Ascending aorta (tissue), 2 donors: ENCODE results near the gene PAOX. TPM values are rescaled to one million over a fixed set of nuclear protein-coding genes. Genes with fewer than 3 reads are reported as not detected.

Source experiments
- DNase-seq, 2 donors: peaks; one replicate each; pipeline ENCODE4 v3.0.0-alpha.2; 2019; ENCODE audit warnings: low spot score in 2 of 2
- H3K27ac ChIP-seq, 2 donors: fragments of 200-600 bp; sonication (generic); one replicate each; pipeline ENCODE4 v1.5.1; 2016 to 2017; ENCODE audit warnings: mild to moderate bottlenecking in 1 of 2
- H3K27me3 ChIP-seq: fragments of 200-600 bp; sonication (generic); one replicate; pipeline ENCODE4 v1.5.1; 2017
- H3K36me3 ChIP-seq, 2 donors: fragments of 200-600 bp; sonication (generic); one replicate each; pipeline ENCODE4 v1.5.1; 2016
- H3K4me1 ChIP-seq, 2 donors: fragments of 200-600 bp; sonication (generic); one replicate each; pipeline ENCODE4 v1.5.1; 2016 to 2017; ENCODE audit warnings: mild to moderate bottlenecking in 1 of 2
- H3K4me3 ChIP-seq, 2 donors: fragments of 200-600 bp; sonication (generic); one replicate each; pipeline ENCODE4 v1.5.1; 2016 to 2017; ENCODE audit warnings: mild to moderate bottlenecking in 1 of 2
- H3K9me3 ChIP-seq, 2 donors: fragments of 200-600 bp; sonication (generic); one replicate each; pipeline ENCODE4 v1.5.1; 2016
- CTCF ChIP-seq, 3 experiments: fragments of 200-600 bp in 2 of 3; fragments of 450-650 bp in 1 of 3; sonication (generic) in 2 of 3; IDR thresholded peaks; one replicate each; pipeline ENCODE4 v1.5.1; 2016 to 2019; ENCODE audit warnings: antibody characterized with exemption in 3 of 3, mild to moderate bottlenecking in 1 of 3, moderate library complexity in 1 of 3
- intact Hi-C: fragments of 100-400 bp; cut with DNase I; formaldehyde crosslinking; loops from one replicate; pipeline ENCODE4 v1.15.1; 2023
- total RNA-seq: library from RNA; depleted of rRNA; stranded (reverse); fragments of >200 nt; gene quantifications from one replicate; pipeline ENCODE4 v1.1.0, GENCODE V29; 2016

Gene PAOX
- total RNA-seq, 1 donor from 2014 or later = 1.4 TPM

GRCh38 chr10:133350283-133350949 is 28.6 kb upstream of the PAOX start:
- intact Hi-C loops = no loop called here
- no peak for DNase-seq
- Histone ChIP-seq H3K27me3 (no peaks in the 10 kb centered on the region), H3K9me3 (no peaks in the 10 kb centered on the region), H3K4me3 (no peak overlapping the region), H3K27ac (no peak overlapping the region), H3K4me1 (no peaks in the 10 kb centered on the region), H3K36me3 (no peaks in the 10 kb centered on the region)
- no peak for TF ChIP-seq CTCF (IDR thresholded peaks at IDR 0.05)

- intact Hi-C loops = no loop called here
- no peak overlapping the region for H3K27ac ChIP-seq
- H3K9me3 ChIP-seq = no peaks in the 10 kb centered on the region
- H3K36me3 ChIP-seq = no peaks in the 10 kb centered on the region
- no peak overlapping the region for H3K4me3 ChIP-seq
- H3K4me1 ChIP-seq = no peaks in the 10 kb centered on the region
- DNase-seq = no peak
- no peak for TF ChIP-seq CTCF (IDR thresholded peaks at IDR 0.05)
- H3K27me3 ChIP-seq = no peaks in the 10 kb centered on the region
Measured at GRCh38 chr10:133350950-133351329, 28.1 kb upstream of the PAOX start.

- no peak for DNase-seq
- intact Hi-C loops = no loop called here
- H3K27me3 ChIP-seq = no peaks in the 10 kb centered on the region
- no peak overlapping the region for H3K27ac ChIP-seq
- no peak for TF ChIP-seq CTCF (IDR thresholded peaks at IDR 0.05)
- H3K4me3 ChIP-seq = no peak overlapping the region
- H3K36me3 ChIP-seq = no peaks in the 10 kb centered on the region
- no peaks in the 10 kb centered on the region for H3K9me3 ChIP-seq
- peaks cover 1 to 3% of the 10 kb centered on the region in 2 donors for H3K4me1 ChIP-seq
Measured at GRCh38 chr10:133351408-133352318, 27.4 kb upstream of the PAOX start.

GRCh38 chr10:133353202-133353959 is 25.7 kb upstream of the PAOX start:
- TF ChIP-seq CTCF (IDR thresholded peaks at IDR 0.05) = no peak
- Histone ChIP-seq H3K9me3 (no peaks in the 10 kb centered on the region), H3K4me1 (peaks cover 6 to 12% of the 10 kb centered on the region in 2 donors), H3K27ac (no peak overlapping the region), H3K4me3 (no peak overlapping the region), H3K27me3 (no peaks in the 10 kb centered on the region), H3K36me3 (no peaks in the 10 kb centered on the region)
- intact Hi-C loops = no loop called here
- DNase-seq = no peak

GRCh38 chr10:133353988-133354605 is 25.0 kb upstream of the PAOX start:
- Histone ChIP-seq H3K4me1 (peaks cover 6 to 12% of the 10 kb centered on the region in 2 donors), H3K4me3 (no peak overlapping the region), H3K36me3 (no peaks in the 10 kb centered on the region), H3K27me3 (no peaks in the 10 kb centered on the region), H3K27ac (no peak overlapping the region), H3K9me3 (no peaks in the 10 kb centered on the region)
- no peak for TF ChIP-seq CTCF (IDR thresholded peaks at IDR 0.05)
- no peak for DNase-seq
- intact Hi-C loops = no loop called here
